HL-60 (cell line): ENCODE results near the gene IFITM5.

Experiments used
- GABPA ChIP-seq: IDR thresholded peaks from 2 replicates; pipeline ENCODE4 v1.6.1; 2012; ENCODE audit warnings: low read depth
- POLR2AphosphoS5 ChIP-seq: IDR thresholded peaks from 2 replicates; pipeline ENCODE4 v1.6.1; 2012; ENCODE audit warnings: low read depth
- SPI1 ChIP-seq: IDR thresholded peaks from 2 replicates; pipeline ENCODE4 v1.6.1; 2012; ENCODE audit warnings: low read depth, mild to moderate bottlenecking, borderline replicate concordance
- TF ChIP-seq, protein P1 (sequence below): IDR thresholded peaks from one replicate; pipeline ENCODE4 v1.5.1; 2011; ENCODE audit warnings: low read length, control low read depth, inconsistent platforms; ENCODE audit not compliant: insufficient read depth
- TF ChIP-seq, protein P2 (sequence below): IDR thresholded peaks from 2 replicates; pipeline ENCODE4 v1.6.1; 2012; ENCODE audit warnings: low read depth; ENCODE audit not compliant: insufficient replicate concordance

DNA sequence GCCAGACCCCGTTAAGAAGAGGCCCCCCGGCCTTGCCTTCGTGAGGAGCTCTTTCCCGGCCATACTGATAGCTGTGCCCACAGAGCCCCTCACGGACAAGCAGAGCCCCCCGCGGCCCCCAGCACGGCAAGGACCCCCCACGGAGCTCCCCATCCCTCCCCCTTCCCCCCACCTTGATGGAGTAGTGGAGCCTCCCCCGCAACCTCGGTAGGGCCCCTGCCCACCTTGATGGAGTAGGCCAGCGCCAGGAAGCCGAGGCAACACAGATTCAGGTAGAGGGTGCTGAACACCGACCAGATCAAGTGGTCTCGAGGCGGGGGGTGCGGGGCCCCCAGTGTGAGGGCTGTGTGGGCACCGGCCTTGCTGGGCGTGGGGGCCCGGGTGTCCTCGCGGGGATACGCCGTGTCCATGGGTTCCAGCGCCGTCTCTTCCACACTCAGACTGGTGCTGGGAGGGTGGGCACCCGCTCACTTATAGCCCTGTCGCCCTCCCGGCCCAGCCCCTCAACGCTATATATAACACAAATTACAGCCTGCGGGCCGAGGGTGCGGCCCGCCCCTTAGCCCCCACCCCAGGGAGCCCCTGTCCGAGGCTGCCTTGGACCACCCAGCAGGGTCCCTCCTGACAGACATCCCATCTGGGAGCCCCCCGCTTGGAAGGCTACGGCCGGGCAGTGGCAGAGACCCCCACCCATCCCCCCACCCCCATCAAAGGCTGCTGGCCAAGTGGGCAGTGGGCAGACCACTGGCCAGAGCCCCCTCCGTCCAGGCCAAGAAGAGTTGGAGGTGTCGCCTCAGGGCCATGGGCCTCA is at the start of gene IFITM5:
- TF ChIP-seq, protein P1, sequence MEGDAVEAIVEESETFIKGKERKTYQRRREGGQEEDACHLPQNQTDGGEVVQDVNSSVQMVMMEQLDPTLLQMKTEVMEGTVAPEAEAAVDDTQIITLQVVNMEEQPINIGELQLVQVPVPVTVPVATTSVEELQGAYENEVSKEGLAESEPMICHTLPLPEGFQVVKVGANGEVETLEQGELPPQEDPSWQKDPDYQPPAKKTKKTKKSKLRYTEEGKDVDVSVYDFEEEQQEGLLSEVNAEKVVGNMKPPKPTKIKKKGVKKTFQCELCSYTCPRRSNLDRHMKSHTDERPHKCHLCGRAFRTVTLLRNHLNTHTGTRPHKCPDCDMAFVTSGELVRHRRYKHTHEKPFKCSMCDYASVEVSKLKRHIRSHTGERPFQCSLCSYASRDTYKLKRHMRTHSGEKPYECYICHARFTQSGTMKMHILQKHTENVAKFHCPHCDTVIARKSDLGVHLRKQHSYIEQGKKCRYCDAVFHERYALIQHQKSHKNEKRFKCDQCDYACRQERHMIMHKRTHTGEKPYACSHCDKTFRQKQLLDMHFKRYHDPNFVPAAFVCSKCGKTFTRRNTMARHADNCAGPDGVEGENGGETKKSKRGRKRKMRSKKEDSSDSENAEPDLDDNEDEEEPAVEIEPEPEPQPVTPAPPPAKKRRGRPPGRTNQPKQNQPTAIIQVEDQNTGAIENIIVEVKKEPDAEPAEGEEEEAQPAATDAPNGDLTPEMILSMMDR: no peak
- TF ChIP-seq GABPA (no peak), POLR2AphosphoS5 (no peak), SPI1 (no peak)
- TF ChIP-seq, protein P2, sequence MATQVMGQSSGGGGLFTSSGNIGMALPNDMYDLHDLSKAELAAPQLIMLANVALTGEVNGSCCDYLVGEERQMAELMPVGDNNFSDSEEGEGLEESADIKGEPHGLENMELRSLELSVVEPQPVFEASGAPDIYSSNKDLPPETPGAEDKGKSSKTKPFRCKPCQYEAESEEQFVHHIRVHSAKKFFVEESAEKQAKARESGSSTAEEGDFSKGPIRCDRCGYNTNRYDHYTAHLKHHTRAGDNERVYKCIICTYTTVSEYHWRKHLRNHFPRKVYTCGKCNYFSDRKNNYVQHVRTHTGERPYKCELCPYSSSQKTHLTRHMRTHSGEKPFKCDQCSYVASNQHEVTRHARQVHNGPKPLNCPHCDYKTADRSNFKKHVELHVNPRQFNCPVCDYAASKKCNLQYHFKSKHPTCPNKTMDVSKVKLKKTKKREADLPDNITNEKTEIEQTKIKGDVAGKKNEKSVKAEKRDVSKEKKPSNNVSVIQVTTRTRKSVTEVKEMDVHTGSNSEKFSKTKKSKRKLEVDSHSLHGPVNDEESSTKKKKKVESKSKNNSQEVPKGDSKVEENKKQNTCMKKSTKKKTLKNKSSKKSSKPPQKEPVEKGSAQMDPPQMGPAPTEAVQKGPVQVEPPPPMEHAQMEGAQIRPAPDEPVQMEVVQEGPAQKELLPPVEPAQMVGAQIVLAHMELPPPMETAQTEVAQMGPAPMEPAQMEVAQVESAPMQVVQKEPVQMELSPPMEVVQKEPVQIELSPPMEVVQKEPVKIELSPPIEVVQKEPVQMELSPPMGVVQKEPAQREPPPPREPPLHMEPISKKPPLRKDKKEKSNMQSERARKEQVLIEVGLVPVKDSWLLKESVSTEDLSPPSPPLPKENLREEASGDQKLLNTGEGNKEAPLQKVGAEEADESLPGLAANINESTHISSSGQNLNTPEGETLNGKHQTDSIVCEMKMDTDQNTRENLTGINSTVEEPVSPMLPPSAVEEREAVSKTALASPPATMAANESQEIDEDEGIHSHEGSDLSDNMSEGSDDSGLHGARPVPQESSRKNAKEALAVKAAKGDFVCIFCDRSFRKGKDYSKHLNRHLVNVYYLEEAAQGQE: no peak
